Astrocyte (in vitro differentiated cells and primary cell): ENCODE results near the gene GALM. TPM values are rescaled to one million over a fixed set of nuclear protein-coding genes. Genes with fewer than 3 reads are reported as not detected.
A peak's percentile ranks its signal among the peaks of the same experiment; 100 is the strongest.

Source experiments
- DNase-seq: peaks from one replicate; pipeline ENCODE4 v3.0.0-alpha.2; 2010; ENCODE audit warnings: low read depth
- FAIRE-seq: peaks from 2 replicates; lab custom pipeline; 2011; peaks lifted over from hg19 to GRCh38; lab: Jason Lieb, UNC
- H2AFZ ChIP-seq: 2 replicates; pipeline ENCODE4 v1.6.0; 2012; ENCODE audit warnings: low read depth, low read length, inconsistent platforms
- H3K27ac ChIP-seq: 2 replicates; pipeline ENCODE4 v1.5.1; 2011; ENCODE audit warnings: low read depth, low read length, inconsistent platforms
- H3K27me3 ChIP-seq: 2 replicates; pipeline ENCODE4 v1.6.0; 2011; ENCODE audit warnings: low read length, inconsistent platforms; ENCODE audit not compliant: insufficient read depth
- H3K36me3 ChIP-seq: 2 replicates; pipeline ENCODE4 v1.5.1; 2011; ENCODE audit warnings: low read length, inconsistent platforms; ENCODE audit not compliant: insufficient read depth
- H3K4me1 ChIP-seq: 2 replicates; pipeline ENCODE4 v1.5.1; 2011; ENCODE audit warnings: low read length, inconsistent platforms; ENCODE audit not compliant: insufficient read depth
- H3K4me2 ChIP-seq: 2 replicates; pipeline ENCODE4 v1.6.0; 2012; ENCODE audit warnings: low read length, inconsistent platforms
- H3K4me3 ChIP-seq: 2 replicates; pipeline ENCODE4 v1.5.1; 2011; ENCODE audit warnings: low read depth, mild to moderate bottlenecking, low read length, inconsistent platforms; ENCODE audit not compliant: insufficient read depth
- H3K79me2 ChIP-seq: 2 replicates; pipeline ENCODE4 v1.6.0; 2012; ENCODE audit warnings: mild to moderate bottlenecking, low read length, inconsistent platforms; ENCODE audit not compliant: insufficient read depth
- H3K9ac ChIP-seq: 2 replicates; pipeline ENCODE4 v1.6.0; 2012; ENCODE audit warnings: mild to moderate bottlenecking, low read length, inconsistent platforms
- H3K9me3 ChIP-seq: 2 replicates; pipeline ENCODE4 v1.5.1; 2012; ENCODE audit warnings: low read depth, mild to moderate bottlenecking, low read length, inconsistent platforms; ENCODE audit not compliant: insufficient read depth
- H4K20me1 ChIP-seq: 2 replicates; pipeline ENCODE4 v1.6.0; 2012; ENCODE audit warnings: low read length, inconsistent platforms; ENCODE audit not compliant: insufficient read depth
- H3K27ac Mint-ChIP-seq: one replicate; pipeline ENCODE4 v1.8.0; 2021; ENCODE audit warnings: mild to moderate bottlenecking, mixed read lengths; ENCODE audit not compliant: unreplicated experiment
- H3K27me3 Mint-ChIP-seq: one replicate; pipeline ENCODE4 v1.8.0; 2021; ENCODE audit warnings: low read depth, mixed read lengths; ENCODE audit not compliant: unreplicated experiment
- H3K36me3 Mint-ChIP-seq: one replicate; pipeline ENCODE4 v1.8.0; 2021; ENCODE audit warnings: low read depth, mixed read lengths; ENCODE audit not compliant: unreplicated experiment
- H3K4me1 Mint-ChIP-seq: one replicate; pipeline ENCODE4 v1.8.0; 2021; ENCODE audit warnings: low read depth, mixed read lengths; ENCODE audit not compliant: unreplicated experiment
- H3K4me3 Mint-ChIP-seq: one replicate; pipeline ENCODE4 v1.8.0; 2021; ENCODE audit warnings: mild to moderate bottlenecking, moderate library complexity, mixed read lengths; ENCODE audit not compliant: unreplicated experiment
- H3K9me3 Mint-ChIP-seq: one replicate; pipeline ENCODE4 v1.8.0; 2021; ENCODE audit warnings: mild to moderate bottlenecking, mixed read lengths; ENCODE audit not compliant: unreplicated experiment
- CTCF ChIP-seq: IDR thresholded peaks from 2 replicates; pipeline ENCODE4 v1.5.1; 2011; ENCODE audit warnings: low read depth, mild to moderate bottlenecking, inconsistent platforms, low read length, moderate library complexity; ENCODE audit not compliant: insufficient read depth
- EZH2 ChIP-seq: IDR thresholded peaks from 2 replicates; pipeline ENCODE4 v1.6.1; 2012; ENCODE audit warnings: mild to moderate bottlenecking, low read length, inconsistent platforms; ENCODE audit not compliant: insufficient read depth
- total RNA-seq: library from RNA; stranded (reverse); gene quantifications from 2 replicates; pipeline ENCODE4 v1.2.1, GENCODE V29; 2021

The GALM gene
- total RNA-seq, 1 donor from 2014 or later, result 9.8 TPM

DNA sequence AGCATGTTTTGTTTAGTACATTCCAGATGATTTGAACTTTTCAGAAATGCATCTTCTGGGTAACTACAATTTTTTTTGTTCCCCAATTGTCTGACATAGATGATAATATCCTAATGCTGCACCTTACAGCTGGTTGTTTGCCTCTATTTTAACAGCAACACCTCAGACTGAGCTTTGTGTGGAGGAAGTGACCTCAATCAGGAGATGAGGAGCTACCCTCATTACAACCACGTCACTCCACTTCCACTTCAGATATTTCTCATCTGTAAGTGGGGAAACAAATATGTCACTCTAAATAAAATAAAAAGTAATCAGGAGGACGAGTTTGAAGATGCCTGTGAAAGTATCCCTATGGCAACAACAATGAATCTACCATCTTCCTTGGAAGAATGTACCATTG is 97.3 kb downstream of the GALM start:
- no peak for FAIRE-seq

DNA sequence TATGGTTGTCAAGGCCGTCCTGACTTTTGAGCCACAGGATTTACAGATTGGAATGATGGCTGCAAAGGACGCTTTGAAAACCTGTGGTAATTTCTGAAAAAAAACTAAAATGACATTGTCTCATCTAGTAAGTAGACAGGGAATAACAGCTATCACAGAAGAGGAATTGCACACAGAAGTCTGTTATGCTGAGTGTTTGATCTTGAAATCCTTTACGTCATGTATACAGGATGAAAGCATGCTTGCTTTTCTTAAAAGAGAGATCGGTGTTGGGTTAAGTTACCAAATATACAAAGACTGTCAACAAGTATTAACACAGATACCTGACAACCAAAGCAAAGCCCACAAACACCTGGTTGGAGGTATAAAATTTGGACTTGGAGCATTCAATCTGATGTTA is 97.8 kb downstream of the GALM start:
- no peaks in the 10 kb centered on the region for H3K27me3 ChIP-seq
- no peak overlapping the region for H2AFZ ChIP-seq
- H3K27ac Mint-ChIP-seq, result no peak overlapping the region
- H3K9me3 ChIP-seq, result no peaks in the 10 kb centered on the region
- no peaks in the 10 kb centered on the region for H3K36me3 ChIP-seq
- no peak overlapping the region for H3K27ac ChIP-seq
- H3K9ac ChIP-seq, result no peak overlapping the region
- H4K20me1 ChIP-seq, result no peaks in the 10 kb centered on the region
- H3K4me3 ChIP-seq, result no peak overlapping the region
- H3K4me2 ChIP-seq, result no peak overlapping the region
- TF ChIP-seq CTCF (no peak), EZH2 (no peak)
- no peaks in the 10 kb centered on the region for H3K79me2 ChIP-seq
- peaks cover 2% of the 10 kb centered on the region for H3K27me3 Mint-ChIP-seq
- peaks cover 13% of the 10 kb centered on the region for H3K4me1 ChIP-seq
- peaks cover 4% of the 10 kb centered on the region for H3K4me1 Mint-ChIP-seq
- FAIRE-seq (no peak), DNase-seq (no peak)
- no peaks in the 10 kb centered on the region for H3K9me3 Mint-ChIP-seq
- H3K36me3 Mint-ChIP-seq, result no peaks in the 10 kb centered on the region
- no peak overlapping the region for H3K4me3 Mint-ChIP-seq

More for the DNA sequence above, 97.3 kb downstream of the GALM start:
- no peaks in the 10 kb centered on the region for H3K79me2 ChIP-seq
- TF ChIP-seq EZH2 (no peak), CTCF (no peak)
- H4K20me1 ChIP-seq, result no peaks in the 10 kb centered on the region
- no peaks in the 10 kb centered on the region for H3K9me3 ChIP-seq
- H3K4me3 ChIP-seq, result no peak overlapping the region
- no peaks in the 10 kb centered on the region for H3K36me3 ChIP-seq
- H3K4me1 ChIP-seq, result peaks cover 13% of the 10 kb centered on the region
- no peak for DNase-seq
- H3K27me3 ChIP-seq, result no peaks in the 10 kb centered on the region
- Mint-ChIP-seq H3K4me1 (peaks cover 4% of the 10 kb centered on the region), H3K4me3 (no peak overlapping the region), H3K27ac (no peak overlapping the region), H3K36me3 (no peaks in the 10 kb centered on the region), H3K9me3 (no peaks in the 10 kb centered on the region), H3K27me3 (peaks cover 2% of the 10 kb centered on the region)
- no peak overlapping the region for H3K27ac ChIP-seq
- H3K9ac ChIP-seq, result no peak overlapping the region
- no peak overlapping the region for H3K4me2 ChIP-seq
- no peak overlapping the region for H2AFZ ChIP-seq

DNA sequence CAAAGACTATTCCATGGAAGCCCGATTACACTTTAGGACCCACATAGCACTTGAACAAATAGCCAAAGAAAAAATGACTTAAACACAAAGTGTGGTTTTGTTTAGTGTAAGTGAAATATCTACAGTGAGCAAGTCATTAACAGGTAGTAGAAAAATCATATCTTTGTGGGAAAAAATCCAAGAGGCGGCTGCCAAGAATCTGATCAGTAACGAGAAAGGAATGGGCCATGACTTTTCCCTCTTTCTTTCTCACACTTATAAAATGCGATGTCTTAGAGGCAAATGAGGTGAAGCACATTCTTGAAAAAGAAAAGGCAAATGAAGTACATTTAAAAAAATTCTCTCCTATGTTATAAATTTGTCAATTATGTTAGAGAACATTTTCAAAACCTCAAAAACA is 99.2 kb downstream of the GALM start:
- peak; percentile 23 for FAIRE-seq
- Histone ChIP-seq H3K27ac (peak overlapping the region; percentile 60), H3K36me3 (no peaks in the 10 kb centered on the region), H3K27me3 (no peaks in the 10 kb centered on the region), H3K4me3 (no peak overlapping the region), H3K9ac (no peak overlapping the region), H3K4me2 (peak overlapping the region; percentile 64), H3K9me3 (no peaks in the 10 kb centered on the region), H4K20me1 (no peaks in the 10 kb centered on the region), H3K79me2 (no peaks in the 10 kb centered on the region), H2AFZ (no peak overlapping the region), H3K4me1 (peaks cover 13% of the 10 kb centered on the region)
- peak; percentile 91 for DNase-seq
- H3K36me3 Mint-ChIP-seq, result no peaks in the 10 kb centered on the region
- no peak for TF ChIP-seq CTCF
- TF ChIP-seq EZH2, result no peak
- no peaks in the 10 kb centered on the region for H3K9me3 Mint-ChIP-seq
- peaks cover 2% of the 10 kb centered on the region for H3K27me3 Mint-ChIP-seq
- peaks cover 4% of the 10 kb centered on the region for H3K4me1 Mint-ChIP-seq
- no peak overlapping the region for H3K27ac Mint-ChIP-seq
- no peak overlapping the region for H3K4me3 Mint-ChIP-seq
